GM12874 (cell line): ENCODE data around the gene OPCML.

Source experiments
- CTCF ChIP-seq: IDR thresholded peaks from 2 replicates; pipeline ENCODE4 v1.5.1; 2011; ENCODE audit warnings: low read depth, mild to moderate bottlenecking, control low read depth, low read length, moderate library complexity; ENCODE audit not compliant: insufficient read depth

OPCML gene

GRCh38 chr11:133399855-133400625 lies 132.3 kb downstream of the OPCML start:
- TF ChIP-seq CTCF = no peak

- TF ChIP-seq CTCF = no peak
Observed at GRCh38 chr11:133399294-133399693, 133.0 kb downstream of the OPCML start.

GRCh38 chr11:133390803-133391202 lies 141.5 kb downstream of the OPCML start:
- TF ChIP-seq CTCF = no peak

- TF ChIP-seq CTCF = no peak
Observed at GRCh38 chr11:133388975-133389568, 143.2 kb downstream of the OPCML start.

GRCh38 chr11:133388260-133388659 lies 144.0 kb downstream of the OPCML start:
- TF ChIP-seq CTCF = no peak

- no peak for TF ChIP-seq CTCF
Observed at GRCh38 chr11:133386852-133387251, 145.4 kb downstream of the OPCML start.

- TF ChIP-seq CTCF = no peak
Observed at GRCh38 chr11:133386262-133386661, 146.0 kb downstream of the OPCML start.
